Activated CD8-positive, alpha-beta T cell treated with anti-CD3 and anti-CD28 coated beads for 36 hours (primary cell): ENCODE data around the gene PADI4. TPM values are rescaled to one million over a fixed set of nuclear protein-coding genes. Genes with fewer than 3 reads are reported as not detected.
"Not testable (repeated sequence)": the region's sequence is repeated elsewhere in the genome, so short reads cannot be mapped to it uniquely, and the experiment has no call there.

ENCODE experiments used
- ATAC-seq: fragments of 200-7000 bp; cut with Tn5 transposase; one replicate; pipeline ENCODE4 v1.10.0; 2021; ENCODE audit warnings: mild to moderate bottlenecking, moderate library complexity
- CTCF ChIA-PET: fragments of 350-600 bp; sonication (Branson Sonifier 250); formaldehyde crosslinking; loops from one replicate; lab custom pipeline; 2021; ENCODE audit warnings: antibody characterized with exemption; lab: Charles Lee
- POLR2A ChIA-PET: fragments of 350-600 bp; sonication (Branson Sonifier 250); formaldehyde crosslinking; loops from one replicate; lab custom pipeline; 2021; ENCODE audit warnings: antibody characterized with exemption; lab: Charles Lee
- DNase-seq: peaks from one replicate; pipeline ENCODE4 v3.0.0-alpha.2; 2020
- H3K27ac Mint-ChIP-seq: one replicate; pipeline ENCODE4 v1.8.0; 2021; ENCODE audit warnings: mild to moderate bottlenecking, mixed read lengths
- H3K27me3 Mint-ChIP-seq: one replicate; pipeline ENCODE4 v1.8.0; 2021; ENCODE audit warnings: mixed read lengths
- H3K36me3 Mint-ChIP-seq: one replicate; pipeline ENCODE4 v1.8.0; 2021; ENCODE audit warnings: low read depth, mixed read lengths
- H3K4me1 Mint-ChIP-seq: one replicate; pipeline ENCODE4 v1.8.0; 2021; ENCODE audit warnings: low read depth, mixed read lengths
- H3K4me3 Mint-ChIP-seq: one replicate; pipeline ENCODE4 v1.8.0; 2021; ENCODE audit warnings: mild to moderate bottlenecking, moderate library complexity, mixed read lengths
- H3K9me3 Mint-ChIP-seq: one replicate; pipeline ENCODE4 v1.8.0; 2021; ENCODE audit warnings: mixed read lengths
- CTCF ChIP-seq: fragments of 200-600 bp; IDR thresholded peaks from one replicate; pipeline ENCODE4 v1.8.0; 2022; ENCODE audit warnings: antibody characterized with exemption, mild to moderate bottlenecking
- intact Hi-C: fragments of 100-400 bp; cut with micrococcal nuclease; formaldehyde crosslinking; loops from one replicate; pipeline ENCODE4 v1.10.0; 2022
- total RNA-seq, 2 experiments: library from RNA; stranded (reverse); gene quantifications; one replicate each; pipeline ENCODE4 v1.2.3, GENCODE V29; 2021

Gene PADI4
- total RNA-seq, 2 experiments from 2014 or later: 1.6 to 1.8 TPM

- Mint-ChIP-seq H3K4me3 (no peak overlapping the region), H3K4me1 (no peaks in the 10 kb centered on the region), H3K27ac (no peak overlapping the region), H3K36me3 (no peaks in the 10 kb centered on the region), H3K27me3 (peaks cover 2% of the 10 kb centered on the region), H3K9me3 (no peaks in the 10 kb centered on the region)
- intact Hi-C loops: no loop called here
- CTCF ChIA-PET: no interaction called here
- DNase-seq (no peak), ATAC-seq (no peak)
- TF ChIP-seq CTCF: no peak
- POLR2A ChIA-PET: no interaction called here
These were observed 7.6 kb downstream of the PADI4 start for GRCh38 chr1:17315542-17316130.

GRCh38 chr1:17316704-17317103, 8.7 kb downstream of the PADI4 start:
- TF ChIP-seq CTCF: no peak
- Mint-ChIP-seq H3K36me3 (no peaks in the 10 kb centered on the region), H3K4me3 (no peak overlapping the region), H3K27me3 (peaks cover 2% of the 10 kb centered on the region), H3K9me3 (no peaks in the 10 kb centered on the region), H3K27ac (no peak overlapping the region), H3K4me1 (no peaks in the 10 kb centered on the region)
- ATAC-seq: no peak
- ChIA-PET CTCF (no interaction called here), POLR2A (no interaction called here)
- DNase-seq: no peak
- intact Hi-C loops: no loop called here

- ATAC-seq (no peak), DNase-seq (no peak)
- Mint-ChIP-seq H3K4me1 (no peaks in the 10 kb centered on the region), H3K4me3 (no peak overlapping the region), H3K27ac (no peak overlapping the region), H3K36me3 (no peaks in the 10 kb centered on the region), H3K27me3 (peaks cover 2% of the 10 kb centered on the region), H3K9me3 (no peaks in the 10 kb centered on the region)
- CTCF ChIA-PET: no interaction called here
- POLR2A ChIA-PET: interaction anchor here (0.7 kb wide), 1 partner anchor 22 kb away, joined by 3 read pairs; no protein-coding TSS in a partner anchor
- TF ChIP-seq CTCF: no peak
- intact Hi-C loops: no loop called here
These were observed 10.3 kb downstream of the PADI4 start for GRCh38 chr1:17318262-17318661.

- ATAC-seq (no peak), DNase-seq (no peak)
- H3K9me3 Mint-ChIP-seq: peaks cover 1% of the 10 kb centered on the region
- POLR2A ChIA-PET: interaction anchor here (0.6 kb wide), 1 partner anchor 874 kb away, joined by 3 read pairs; no protein-coding TSS in a partner anchor
- intact Hi-C loops: no loop called here
- no peaks in the 10 kb centered on the region for H3K4me1 Mint-ChIP-seq
- H3K36me3 Mint-ChIP-seq: no peaks in the 10 kb centered on the region
- H3K27ac Mint-ChIP-seq: no peak overlapping the region
- peaks cover 2% of the 10 kb centered on the region for H3K27me3 Mint-ChIP-seq
- CTCF ChIA-PET: no interaction called here
- no peak overlapping the region for H3K4me3 Mint-ChIP-seq
- TF ChIP-seq CTCF: no peak
These were observed 11.8 kb downstream of the PADI4 start for GRCh38 chr1:17319561-17320350.

- H3K27ac Mint-ChIP-seq, DNase-seq, intact Hi-C loops, ATAC-seq, POLR2A ChIA-PET, H3K27me3 Mint-ChIP-seq, H3K9me3 Mint-ChIP-seq, CTCF ChIA-PET, H3K36me3 Mint-ChIP-seq, H3K4me1 Mint-ChIP-seq, H3K4me3 Mint-ChIP-seq: not testable (repeated sequence)
These were observed 13.9 kb downstream of the PADI4 start for GRCh38 chr1:17321857-17322390.
